ENCODE measurements around the gene LIME1.

The LIME1 gene

DNA sequence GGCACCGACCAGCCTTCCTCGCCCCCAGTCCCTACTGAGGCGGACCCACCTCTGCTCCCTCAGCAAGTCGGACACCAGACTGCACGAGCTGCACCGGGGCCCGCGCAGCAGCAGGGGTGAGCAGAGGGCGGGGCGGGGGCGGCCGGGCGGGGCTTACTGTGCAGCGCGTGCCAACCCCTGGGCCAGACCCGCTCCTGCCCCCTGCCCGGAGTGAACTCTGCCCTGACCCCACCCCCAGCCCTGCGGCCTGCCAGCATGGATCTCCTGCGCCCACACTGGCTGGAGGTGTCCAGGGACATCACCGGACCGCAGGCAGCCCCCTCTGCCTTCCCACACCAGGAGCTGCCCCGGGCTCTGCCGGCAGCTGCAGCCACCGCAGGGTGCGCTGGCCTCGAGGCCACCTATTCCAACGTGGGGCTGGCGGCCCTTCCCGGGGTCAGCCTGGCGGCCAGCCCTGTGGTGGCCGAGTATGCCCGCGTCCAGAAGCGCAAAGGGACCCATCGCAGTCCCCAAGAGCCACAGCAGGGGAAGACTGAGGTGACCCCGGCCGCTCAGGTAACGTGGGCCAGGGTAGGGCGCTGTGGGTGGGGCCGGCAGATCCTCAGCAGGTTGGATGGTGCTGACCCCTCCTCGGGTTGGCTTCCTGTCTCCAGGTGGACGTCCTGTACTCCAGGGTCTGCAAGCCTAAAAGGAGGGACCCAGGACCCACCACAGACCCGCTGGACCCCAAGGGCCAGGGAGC, 1.7 kb downstream of the LIME1 start:
- Histone ChIP-seq H3K4me3 (ENCODE audit: low read depth, low read length) (no peak overlapping the region), H3K27me3 (ENCODE audit: control insufficient read depth, insufficient read depth, low read length) (no peaks in the 10 kb centered on the region), H3K27ac (no peak overlapping the region), H3K9me3 (ENCODE audit: control insufficient read depth, low read length) (no peaks in the 10 kb centered on the region), H3K36me3 (ENCODE audit: control insufficient read depth, insufficient read depth, low read length) (no peaks in the 10 kb centered on the region), H2AFZ (no peak overlapping the region), H3K79me2 (peaks cover 7% of the 10 kb centered on the region), H3K4me2 (ENCODE audit: low read length) (no peak overlapping the region), H3K4me1 (peaks cover 10% of the 10 kb centered on the region), H3K9ac (no peak overlapping the region)
- TF ChIP-seq CTCF (IDR thresholded peaks at IDR 0.05) = no peak

GRCh38 chr20:63738687-63739129, 2.2 kb downstream of the LIME1 start:
- H3K79me2 ChIP-seq = peaks cover under 1% of the 10 kb centered on the region
- no peak overlapping the region for H3K9ac ChIP-seq
- no peaks in the 10 kb centered on the region for H3K9me3 ChIP-seq (ENCODE audit: control insufficient read depth, low read length)
- H3K36me3 ChIP-seq (ENCODE audit: control insufficient read depth, insufficient read depth, low read length) = no peaks in the 10 kb centered on the region
- peak overlapping the region; percentile 90 for H2AFZ ChIP-seq
- peaks cover 10% of the 10 kb centered on the region for H3K4me1 ChIP-seq
- peak overlapping the region; percentile 82 for H3K27ac ChIP-seq
- H3K27me3 ChIP-seq (ENCODE audit: control insufficient read depth, insufficient read depth, low read length) = no peaks in the 10 kb centered on the region
- no peak for TF ChIP-seq CTCF (IDR thresholded peaks at IDR 0.05)
- peak overlapping the region; percentile 66 for H3K4me3 ChIP-seq (ENCODE audit: low read depth, low read length)
- H3K4me2 ChIP-seq (ENCODE audit: low read length) = peak overlapping the region; percentile 98

- Histone ChIP-seq H3K4me1 (peaks cover 10% of the 10 kb centered on the region), H3K27me3 (ENCODE audit: control insufficient read depth, insufficient read depth, low read length) (no peaks in the 10 kb centered on the region), H3K79me2 (no peaks in the 10 kb centered on the region), H3K4me2 (ENCODE audit: low read length) (peak within 1 kb of the TSS; percentile 98), H3K9me3 (ENCODE audit: control insufficient read depth, low read length) (no peaks in the 10 kb centered on the region), H3K27ac (peak within 1 kb of the TSS; percentile 82), H2AFZ (peak within 1 kb of the TSS; percentile 90), H3K9ac (no peak within 1 kb of the TSS), H3K4me3 (ENCODE audit: low read depth, low read length) (peak within 1 kb of the TSS; percentile 66), H3K36me3 (ENCODE audit: control insufficient read depth, insufficient read depth, low read length) (no peaks in the 10 kb centered on the region)
- no peak for TF ChIP-seq CTCF (IDR thresholded peaks at IDR 0.05)
These were observed 2.9 kb downstream of the LIME1 start, which contains the start of gene SLC2A4RG for GRCh38 chr20:63739130-63740069. SLC2A4RG (plus strand) TSS chr20:63739776; CDS start chr20:63739913, 137 bp downstream.

- no peaks in the 10 kb centered on the region for H3K36me3 ChIP-seq (ENCODE audit: control insufficient read depth, insufficient read depth, low read length)
These were observed 3.7 kb downstream of the LIME1 start for GRCh38 chr20:63740070-63740626.

More at GRCh38 chr20:63740070-63740626, 3.7 kb downstream of the LIME1 start:
- Histone ChIP-seq H3K27me3 (ENCODE audit: control insufficient read depth, insufficient read depth, low read length) (no peaks in the 10 kb centered on the region), H2AFZ (peak overlapping the region; percentile 57), H3K79me2 (no peaks in the 10 kb centered on the region), H3K9ac (no peak overlapping the region), H3K4me3 (ENCODE audit: low read depth, low read length) (peak overlapping the region; percentile 63), H3K4me1 (peaks cover 10% of the 10 kb centered on the region), H3K9me3 (ENCODE audit: control insufficient read depth, low read length) (no peaks in the 10 kb centered on the region), H3K27ac (peak overlapping the region; percentile 66), H3K4me2 (ENCODE audit: low read length) (peak overlapping the region; percentile 70)
- no peak for TF ChIP-seq CTCF (IDR thresholded peaks at IDR 0.05)

All from parathyroid adenoma (tissue), 2 donors.